GM12878 (cell line): ENCODE results near the gene NPAS3. TPM values are rescaled to one million over a fixed set of nuclear protein-coding genes. Genes with fewer than 3 reads are reported as not detected.

ENCODE experiments used
- ATAC-seq: fragments of 200-7000 bp; cut with Tn5 transposase; 3 replicates; pipeline ENCODE4 v1.9.1; 2020; ENCODE audit warnings: mild to moderate bottlenecking, moderate library complexity
- BruUV-seq: library from RNA; stranded (reverse); fragments of 400-500 nt; replicated peaks from 2 replicates; lab custom pipeline; 2021; lab: Mats Ljungman, UMichigan
- CTCF ChIA-PET: fragments of 300-600 bp; sonication (Branson Sonifier 250); formaldehyde crosslinking; extraction: SDS; loops from one replicate; lab custom pipeline; 2021; ENCODE audit warnings: inconsistent platforms; lab: Yijun Ruan, JAX
- POLR2A ChIA-PET: fragments of 350-600 bp; formaldehyde crosslinking; extraction: SDS; loops from one replicate; lab custom pipeline; 2021; ENCODE audit warnings: inconsistent platforms; lab: Charles Lee
- RAD21 ChIA-PET: fragments of 300-600 bp; sonication (Branson Sonifier 250); formaldehyde crosslinking; loops from one replicate; lab custom pipeline; 2023; ENCODE audit warnings: antibody characterized with exemption; ENCODE audit not compliant: unreplicated experiment; lab: Charles Lee
- SMC1A ChIA-PET: fragments of 300-600 bp; sonication (Branson Sonifier 250); formaldehyde crosslinking; loops from one replicate; lab custom pipeline; 2023; ENCODE audit not compliant: unreplicated experiment, uncharacterized antibody; lab: Charles Lee
- DNase-seq: peaks from one replicate; pipeline ENCODE4 v3.0.0-alpha.2; 2011; ENCODE audit warnings: low read depth, low spot score
- FAIRE-seq: peaks from 3 replicates; lab custom pipeline; 2011; peaks lifted over from hg19 to GRCh38; lab: Jason Lieb, UNC
- H2AFZ ChIP-seq: 2 replicates; pipeline ENCODE4 v1.6.0; 2011; ENCODE audit warnings: low read depth, low read length, control low read depth; ENCODE audit not compliant: control insufficient read depth
- H3K27ac ChIP-seq: 2 replicates; pipeline ENCODE4 v1.5.1; 2011; ENCODE audit warnings: control low read depth; ENCODE audit not compliant: control insufficient read depth, insufficient read depth
- H3K27me3 ChIP-seq, 2 experiments: replicated peaks in 1 of 2; 2 replicates each; pipeline versions ENCODE4 v1.6.0 to v1.6.1; 2011; ENCODE audit warnings: low read length in 1 of 2; ENCODE audit not compliant: control insufficient read depth in 2 of 2, insufficient read depth in 2 of 2
- H3K36me3 ChIP-seq, 2 experiments: 2 replicates each; pipeline ENCODE4 v1.5.1; 2011; ENCODE audit warnings: low read length in 1 of 2; ENCODE audit not compliant: control insufficient read depth in 2 of 2, insufficient read depth in 2 of 2
- H3K4me1 ChIP-seq: 2 replicates; pipeline ENCODE4 v1.6.1; 2011; ENCODE audit warnings: mild to moderate bottlenecking, low read length, moderate library complexity, mixed read lengths; ENCODE audit not compliant: control insufficient read depth, insufficient read depth
- H3K4me2 ChIP-seq: 2 replicates; pipeline ENCODE4 v1.6.0; 2011; ENCODE audit warnings: control low read depth; ENCODE audit not compliant: control insufficient read depth, insufficient read depth
- H3K4me3 ChIP-seq: fragments of 200-600 bp; sonication (generic); 2 replicates; pipeline ENCODE4 v1.5.1; 2016
- H3K79me2 ChIP-seq: 2 replicates; pipeline ENCODE4 v1.6.0; 2011; ENCODE audit warnings: low read length; ENCODE audit not compliant: control insufficient read depth, insufficient read depth
- H3K9ac ChIP-seq: 2 replicates; pipeline ENCODE4 v1.8.0; 2011; ENCODE audit warnings: low read length, control low read depth, mixed read lengths; ENCODE audit not compliant: control insufficient read depth, insufficient read depth
- H3K9me3 ChIP-seq: replicated peaks from 3 replicates; pipeline ENCODE4 v1.5.1; 2011; ENCODE audit warnings: mild to moderate bottlenecking, low read length; ENCODE audit not compliant: control insufficient read depth, insufficient read depth
- H4K20me1 ChIP-seq: 2 replicates; pipeline ENCODE4 v1.6.0; 2011; ENCODE audit not compliant: control insufficient read depth, insufficient read depth
- CREM ChIP-seq: IDR thresholded peaks from 2 replicates; pipeline ENCODE4 v1.6.1; 2014; ENCODE audit warnings: antibody characterized with exemption, low read depth
- EED ChIP-seq: sonication (generic); IDR thresholded peaks from 2 replicates; pipeline ENCODE4 v1.6.1; 2016; ENCODE audit warnings: antibody characterized with exemption, low read depth
- HDAC2 ChIP-seq: fragments of 200-600 bp; sonication (generic); IDR thresholded peaks from 2 replicates; pipeline ENCODE4 v1.6.1; 2017
- IKZF2 ChIP-seq, 2 experiments: fragments of 450-650 bp; IDR thresholded peaks; 2 replicates each; pipeline ENCODE4 v1.6.1; 2017; ENCODE audit warnings: mild to moderate bottlenecking in 2 of 2, moderate library complexity in 2 of 2
- MEF2B ChIP-seq: fragments of 450-650 bp; IDR thresholded peaks from 2 replicates; pipeline ENCODE4 v1.6.1; 2018; ENCODE audit warnings: mild to moderate bottlenecking, moderate library complexity; ENCODE audit not compliant: partially characterized antibody, poor library complexity, severe bottlenecking
- MXI1 ChIP-seq: fragments of 150-350 bp; IDR thresholded peaks from 2 replicates; pipeline ENCODE4 v1.6.1; 2011; ENCODE audit warnings: low read depth, mild to moderate bottlenecking, inconsistent platforms, low read length, improper control_type of control experiment
- NBN ChIP-seq: fragments of 450-650 bp; IDR thresholded peaks from 2 replicates; pipeline ENCODE4 v1.6.1; 2016
- RAD51 ChIP-seq: fragments of 450-650 bp; IDR thresholded peaks from 2 replicates; pipeline ENCODE4 v1.6.1; 2016; ENCODE audit warnings: moderate library complexity, mild to moderate bottlenecking, inconsistent platforms
- SUPT20H ChIP-seq: IDR thresholded peaks from 2 replicates; pipeline ENCODE4 v1.6.1; 2011; ENCODE audit warnings: low read depth, mild to moderate bottlenecking, low read length, moderate library complexity, borderline replicate concordance; ENCODE audit not compliant: control insufficient read depth
- TCF3 ChIP-seq: IDR thresholded peaks from 2 replicates; pipeline ENCODE4 v1.6.1; 2012; ENCODE audit warnings: low read depth, mild to moderate bottlenecking, low read length, borderline replicate concordance; ENCODE audit not compliant: insufficient read depth
- ZNF622 ChIP-seq: fragments of 450-650 bp; IDR thresholded peaks from 2 replicates; pipeline ENCODE4 v1.6.1; 2017; ENCODE audit warnings: mild to moderate bottlenecking, inconsistent platforms
- WGBS: methylation state at CpG from one replicate; pipeline ENCODE4 v1.1.6; 2016; ENCODE audit warnings: low lambda C conversion rate; ENCODE audit not compliant: insufficient replicate concordance, insufficient coverage; ENCODE audit errors: missing lambda C conversion rate; 5-methylcytosine and 5-hydroxymethylcytosine counted together
- in situ Hi-C: fragments of 300-500 bp; cut with MboI; formaldehyde crosslinking; loops from 9 replicates; pipeline ENCODE4 v1.14.3; 2018; ENCODE audit warnings: mixed read lengths
- intact Hi-C: fragments of 100-400 bp; cut with micrococcal nuclease; formaldehyde crosslinking; loops from one replicate; pipeline ENCODE4 v1.14.2; 2022; ENCODE audit not compliant: unreplicated experiment
- polyA plus RNA-seq, 11 experiments: library from polyadenylated mRNA; depleted of rRNA in 4 of 11; unstranded in 6 of 11; stranded (reverse) in 5 of 11; fragments of >200 nt; fragmentation: Nextera tagmentation in 4 of 11; fragmentation: Illumina TruSeq in 1 of 11; extraction: Ambion mirVana in 4 of 11; extraction: Trizol in 1 of 11; gene quantifications; 1 replicate in 1 of 11; 2 replicates in 10 of 11; pipeline versions ENCODE4 v1.2.1 to v1.2.3, GENCODE V29; 2011 to 2016; ENCODE audit warnings: inconsistent platforms in 2 of 11, missing spikeins in 2 of 11, low read depth in 1 of 11
- total RNA-seq, 4 experiments: library from RNA; depleted of rRNA in 3 of 4; stranded (reverse); fragments of >200 nt in 3 of 4; fragmentation: Illumina TruSeq in 1 of 4; extraction: Trizol in 1 of 4; gene quantifications; 2 replicates each; pipeline versions ENCODE4 v1.2.1 to v1.2.3, GENCODE V29; 2013 to 2021
- TF ChIP-seq, protein P1 (sequence below): IDR thresholded peaks from 2 replicates; pipeline ENCODE4 v1.6.1; 2011; ENCODE audit warnings: borderline replicate concordance, low read depth, mild to moderate bottlenecking, moderate library complexity, mixed read lengths, low read length; ENCODE audit not compliant: insufficient read depth; ENCODE audit errors: extremely low read length
- TF ChIP-seq, protein P2 (sequence below): fragments of 450-650 bp; IDR thresholded peaks from 2 replicates; pipeline ENCODE4 v1.6.1; 2018; ENCODE audit warnings: mild to moderate bottlenecking, low read depth, moderate library complexity; ENCODE audit not compliant: partially characterized antibody
- TF ChIP-seq, protein P3 (sequence below): fragments of 450-650 bp; IDR thresholded peaks from 2 replicates; pipeline ENCODE4 v1.6.1; 2016; ENCODE audit warnings: mild to moderate bottlenecking

The NPAS3 gene
- total and polyA plus RNA-seq, 10 of the 15 experiments (the other 5 are each of a cell fraction or from before 2014, with no cell fraction given) = under 0.01 to 2.7 (median 0.03) TPM; not detected in 6

GRCh38 chr14:33239465-33239864 is 300.8 kb downstream of the NPAS3 start:
- Histone ChIP-seq H3K4me3 (no peak overlapping the region), H4K20me1 (no peaks in the 10 kb centered on the region), H3K4me2 (no peak overlapping the region), H3K36me3 (no peaks in the 10 kb centered on the region), H2AFZ (no peak overlapping the region), H3K9me3 (no peaks in the 10 kb centered on the region), H3K79me2 (no peaks in the 10 kb centered on the region), H3K27me3 (no peaks in the 10 kb centered on the region), H3K9ac (no peak overlapping the region), H3K27ac (no peak overlapping the region), H3K4me1 (no peaks in the 10 kb centered on the region)
- 5% methylated on average over 1 of the region's 1 CpG for WGBS
- in situ Hi-C loops = no loop called here
- FAIRE-seq (no peak), DNase-seq (no peak), ATAC-seq (no peak)
- CTCF ChIA-PET = no interaction called here
- SMC1A ChIA-PET = no interaction called here
- POLR2A ChIA-PET = no interaction called here
- RAD21 ChIA-PET = no interaction called here
- BruUV-seq = no TSS peak
- intact Hi-C loops = no loop called here
- no peak for TF ChIP-seq ZNF622
- TF ChIP-seq, protein P1, sequence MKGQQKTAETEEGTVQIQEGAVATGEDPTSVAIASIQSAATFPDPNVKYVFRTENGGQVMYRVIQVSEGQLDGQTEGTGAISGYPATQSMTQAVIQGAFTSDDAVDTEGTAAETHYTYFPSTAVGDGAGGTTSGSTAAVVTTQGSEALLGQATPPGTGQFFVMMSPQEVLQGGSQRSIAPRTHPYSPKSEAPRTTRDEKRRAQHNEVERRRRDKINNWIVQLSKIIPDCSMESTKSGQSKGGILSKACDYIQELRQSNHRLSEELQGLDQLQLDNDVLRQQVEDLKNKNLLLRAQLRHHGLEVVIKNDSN = no peak
- no peak for TF ChIP-seq IKZF2 (IDR thresholded peaks at IDR 0.05)
- TF ChIP-seq RAD51 = no peak
- no peak for TF ChIP-seq MEF2B
- no peak for TF ChIP-seq NBN
- no peak for TF ChIP-seq HDAC2
- TF ChIP-seq, protein P2, sequence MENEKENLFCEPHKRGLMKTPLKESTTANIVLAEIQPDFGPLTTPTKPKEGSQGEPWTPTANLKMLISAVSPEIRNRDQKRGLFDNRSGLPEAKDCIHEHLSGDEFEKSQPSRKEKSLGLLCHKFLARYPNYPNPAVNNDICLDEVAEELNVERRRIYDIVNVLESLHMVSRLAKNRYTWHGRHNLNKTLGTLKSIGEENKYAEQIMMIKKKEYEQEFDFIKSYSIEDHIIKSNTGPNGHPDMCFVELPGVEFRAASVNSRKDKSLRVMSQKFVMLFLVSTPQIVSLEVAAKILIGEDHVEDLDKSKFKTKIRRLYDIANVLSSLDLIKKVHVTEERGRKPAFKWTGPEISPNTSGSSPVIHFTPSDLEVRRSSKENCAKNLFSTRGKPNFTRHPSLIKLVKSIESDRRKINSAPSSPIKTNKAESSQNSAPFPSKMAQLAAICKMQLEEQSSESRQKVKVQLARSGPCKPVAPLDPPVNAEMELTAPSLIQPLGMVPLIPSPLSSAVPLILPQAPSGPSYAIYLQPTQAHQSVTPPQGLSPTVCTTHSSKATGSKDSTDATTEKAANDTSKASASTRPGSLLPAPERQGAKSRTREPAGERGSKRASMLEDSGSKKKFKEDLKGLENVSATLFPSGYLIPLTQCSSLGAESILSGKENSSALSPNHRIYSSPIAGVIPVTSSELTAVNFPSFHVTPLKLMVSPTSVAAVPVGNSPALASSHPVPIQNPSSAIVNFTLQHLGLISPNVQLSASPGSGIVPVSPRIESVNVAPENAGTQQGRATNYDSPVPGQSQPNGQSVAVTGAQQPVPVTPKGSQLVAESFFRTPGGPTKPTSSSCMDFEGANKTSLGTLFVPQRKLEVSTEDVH = no peak
- TF ChIP-seq, protein P3, sequence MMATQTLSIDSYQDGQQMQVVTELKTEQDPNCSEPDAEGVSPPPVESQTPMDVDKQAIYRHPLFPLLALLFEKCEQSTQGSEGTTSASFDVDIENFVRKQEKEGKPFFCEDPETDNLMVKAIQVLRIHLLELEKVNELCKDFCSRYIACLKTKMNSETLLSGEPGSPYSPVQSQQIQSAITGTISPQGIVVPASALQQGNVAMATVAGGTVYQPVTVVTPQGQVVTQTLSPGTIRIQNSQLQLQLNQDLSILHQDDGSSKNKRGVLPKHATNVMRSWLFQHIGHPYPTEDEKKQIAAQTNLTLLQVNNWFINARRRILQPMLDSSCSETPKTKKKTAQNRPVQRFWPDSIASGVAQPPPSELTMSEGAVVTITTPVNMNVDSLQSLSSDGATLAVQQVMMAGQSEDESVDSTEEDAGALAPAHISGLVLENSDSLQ = no peak
- no peak for TF ChIP-seq CREM
- no peak for TF ChIP-seq SUPT20H
- no peak for TF ChIP-seq MXI1
- TF ChIP-seq TCF3 = no peak
- TF ChIP-seq EED = no peak
